Large intestine (tissue), 3 donors: ENCODE results near the gene MAPK14. TPM values are rescaled to one million over a fixed set of nuclear protein-coding genes. Genes with fewer than 3 reads are reported as not detected.

Experiments
- DNase-seq, 2 donors: peaks; one replicate each; pipeline versions ENCODE4 v3.0.0 to v3.0.0-alpha.2; 2013
- H3K27ac ChIP-seq: one replicate; pipeline ENCODE4 v1.5.1; 2013; ENCODE audit warnings: low read length
- H3K27me3 ChIP-seq: 2 replicates; pipeline ENCODE4 v1.6.1; 2013; ENCODE audit warnings: low read length; ENCODE audit not compliant: control insufficient read depth, insufficient read depth
- H3K36me3 ChIP-seq: 2 replicates; pipeline ENCODE4 v1.6.1; 2013; ENCODE audit warnings: low read length; ENCODE audit not compliant: control insufficient read depth, insufficient read depth
- H3K4me1 ChIP-seq: one replicate; pipeline ENCODE4 v1.6.1; 2013; ENCODE audit warnings: low read length; ENCODE audit not compliant: control insufficient read depth, insufficient read depth
- H3K4me3 ChIP-seq: one replicate; pipeline ENCODE4 v1.5.1; 2013; ENCODE audit warnings: low read length
- H3K9me3 ChIP-seq: one replicate; pipeline ENCODE4 v1.6.1; 2013; ENCODE audit warnings: mild to moderate bottlenecking, low read depth, low read length, moderate library complexity; ENCODE audit not compliant: control insufficient read depth
- WGBS: methylation state at CpG from one replicate; pipeline ENCODE4 v1.1.5; 2013; ENCODE audit warnings: low lambda C conversion rate; ENCODE audit not compliant: insufficient coverage; 5-methylcytosine and 5-hydroxymethylcytosine counted together
- polyA plus RNA-seq: library from polyadenylated mRNA; unstranded; fragments of 120-200 nt; gene quantifications from one replicate; pipeline ENCODE4 v1.2.1, GENCODE V29; 2013

The MAPK14 gene
- polyA plus RNA-seq, 1 donor, result 74.8 TPM

- H3K36me3 ChIP-seq, result peaks cover 13% of the 10 kb centered on the region
- H3K27me3 ChIP-seq, result no peaks in the 10 kb centered on the region
- DNase-seq, result no peak
- WGBS, result 100% methylated on average over 1 of the region's 3 CpGs
- no peaks in the 10 kb centered on the region for H3K9me3 ChIP-seq
- no peak overlapping the region for H3K4me3 ChIP-seq
- H3K4me1 ChIP-seq, result peaks cover 36% of the 10 kb centered on the region
- H3K27ac ChIP-seq, result no peak overlapping the region
Observed at GRCh38 chr6:36098253-36098919, 70.8 kb downstream of the MAPK14 start.

- no CpG with 5 or more reads among the region's 5 CpGs for WGBS
Observed at GRCh38 chr6:36098920-36099647, 71.5 kb downstream of the MAPK14 start.

GRCh38 chr6:36099869-36100483, 72.4 kb downstream of the MAPK14 start:
- peak in 1 of 2 donors; percentile 47 for DNase-seq
- Histone ChIP-seq H3K4me3 (no peak overlapping the region), H3K36me3 (peaks cover 22% of the 10 kb centered on the region), H3K27ac (no peak overlapping the region), H3K27me3 (no peaks in the 10 kb centered on the region), H3K9me3 (no peaks in the 10 kb centered on the region), H3K4me1 (peaks cover 27% of the 10 kb centered on the region)
- WGBS, result no CpG with 5 or more reads among the region's 6 CpGs

More at GRCh38 chr6:36098920-36099647, 71.5 kb downstream of the MAPK14 start:
- Histone ChIP-seq H3K27ac (no peak overlapping the region), H3K9me3 (no peaks in the 10 kb centered on the region), H3K27me3 (no peaks in the 10 kb centered on the region), H3K4me1 (peaks cover 36% of the 10 kb centered on the region), H3K36me3 (peaks cover 20% of the 10 kb centered on the region), H3K4me3 (no peak overlapping the region)
- DNase-seq, result no peak

GRCh38 chr6:36101691-36102090, 74.1 kb downstream of the MAPK14 start:
- Histone ChIP-seq H3K9me3 (no peaks in the 10 kb centered on the region), H3K4me1 (peaks cover 13% of the 10 kb centered on the region), H3K4me3 (no peak overlapping the region), H3K27ac (no peak overlapping the region), H3K36me3 (peaks cover 27% of the 10 kb centered on the region), H3K27me3 (no peaks in the 10 kb centered on the region)
- no peak for DNase-seq
- WGBS, result no CpG with 5 or more reads among the region's 3 CpGs

- WGBS, result no CpG with 5 or more reads among the region's 4 CpGs
- Histone ChIP-seq H3K27ac (no peak overlapping the region), H3K27me3 (no peaks in the 10 kb centered on the region), H3K4me1 (peaks cover 4% of the 10 kb centered on the region), H3K9me3 (no peaks in the 10 kb centered on the region), H3K36me3 (peaks cover 33% of the 10 kb centered on the region), H3K4me3 (no peak overlapping the region)
- no peak for DNase-seq
Observed at GRCh38 chr6:36102853-36103252, 75.2 kb downstream of the MAPK14 start.

GRCh38 chr6:36104836-36105235, 77.2 kb downstream of the MAPK14 start:
- no CpG with 5 or more reads among the region's 2 CpGs for WGBS
- H3K4me1 ChIP-seq, result peaks cover 4% of the 10 kb centered on the region
- no peaks in the 10 kb centered on the region for H3K9me3 ChIP-seq
- no peak overlapping the region for H3K4me3 ChIP-seq
- peaks cover 53% of the 10 kb centered on the region for H3K36me3 ChIP-seq
- no peaks in the 10 kb centered on the region for H3K27me3 ChIP-seq
- no peak for DNase-seq
- H3K27ac ChIP-seq, result no peak overlapping the region

- Histone ChIP-seq H3K9me3 (no peaks in the 10 kb centered on the region), H3K4me1 (no peaks in the 10 kb centered on the region), H3K27ac (no peak overlapping the region), H3K4me3 (no peak overlapping the region), H3K27me3 (no peaks in the 10 kb centered on the region), H3K36me3 (peaks cover 54% of the 10 kb centered on the region)
- DNase-seq, result no peak
- WGBS, result no CpG with 5 or more reads among the region's 7 CpGs
Observed at GRCh38 chr6:36109092-36109491, 81.5 kb downstream of the MAPK14 start.

- Histone ChIP-seq H3K4me1 (no peaks in the 10 kb centered on the region), H3K36me3 (peaks cover 53% of the 10 kb centered on the region), H3K27ac (no peak overlapping the region), H3K4me3 (no peak overlapping the region), H3K9me3 (no peaks in the 10 kb centered on the region), H3K27me3 (no peaks in the 10 kb centered on the region)
- 100% methylated on average over 1 of the region's 3 CpGs for WGBS
- DNase-seq, result no peak
Observed at GRCh38 chr6:36110050-36110449, 82.4 kb downstream of the MAPK14 start.

- Histone ChIP-seq H3K27me3 (no peaks in the 10 kb centered on the region), H3K36me3 (peaks cover 52% of the 10 kb centered on the region), H3K9me3 (no peaks in the 10 kb centered on the region), H3K4me3 (no peak overlapping the region), H3K27ac (no peak overlapping the region), H3K4me1 (no peaks in the 10 kb centered on the region)
- no peak for DNase-seq
- no CpG with 5 or more reads among the region's 4 CpGs for WGBS
Observed at GRCh38 chr6:36110863-36111262, 83.3 kb downstream of the MAPK14 start.

GRCh38 chr6:36111526-36111925, 83.9 kb downstream of the MAPK14 start:
- DNase-seq, result no peak
- Histone ChIP-seq H3K9me3 (no peaks in the 10 kb centered on the region), H3K4me3 (no peak overlapping the region), H3K4me1 (no peaks in the 10 kb centered on the region), H3K27me3 (no peaks in the 10 kb centered on the region), H3K36me3 (peaks cover 48% of the 10 kb centered on the region), H3K27ac (no peak overlapping the region)
- WGBS, result no CpG with 5 or more reads among the region's 7 CpGs
